Measurements from ENCODE around the gene GNG8.

DNA sequence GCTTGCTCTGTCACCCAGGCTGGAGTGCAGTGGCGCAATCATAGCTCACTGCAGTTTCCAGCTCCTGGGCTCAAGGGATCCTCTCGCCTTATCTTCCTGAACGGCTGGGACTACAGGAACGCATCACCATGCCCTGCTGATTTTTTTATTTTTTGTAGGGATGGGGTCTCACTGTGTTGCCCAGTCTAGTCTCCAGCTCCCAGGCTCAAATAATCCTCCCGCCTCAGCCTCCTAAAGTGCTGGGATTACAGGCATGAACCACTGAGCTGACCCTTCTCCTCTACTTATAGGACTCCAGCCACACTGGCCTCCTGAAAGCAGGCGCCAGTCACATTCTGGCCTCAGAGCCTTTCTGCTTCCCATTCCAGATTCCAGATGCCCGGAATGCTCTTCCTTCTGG, 14.4 kb upstream of the GNG8 start:
- no peak for TF ChIP-seq POLR2A (IDR thresholded peaks at IDR 0.05; ENCODE audit: insufficient read depth in 1 of 2, low read depth in 2 of 2, low read length in 2 of 2)
- no peak for TF ChIP-seq ZBTB8A (CRISPR knock-in tag; IDR thresholded peaks at IDR 0.05; ENCODE audit: borderline replicate concordance, low read depth)
- TF ChIP-seq ZNF33B (CRISPR knock-in tag; IDR thresholded peaks at IDR 0.05): no peak
- TF ChIP-seq POGZ (CRISPR knock-in tag; IDR thresholded peaks at IDR 0.05): no peak
